Subcutaneous adipose tissue (tissue), 4 donors: ENCODE data around the gene GJD3. TPM values are rescaled to one million over a fixed set of nuclear protein-coding genes. Genes with fewer than 3 reads are reported as not detected.

Source experiments
- total RNA-seq, 4 donors: library from RNA; depleted of rRNA; stranded (reverse); fragments of >200 nt; gene quantifications; one replicate each; pipeline ENCODE4 v1.1.0, GENCODE V29; 2016
- TF ChIP-seq, protein P1 (sequence below): fragments of 450-650 bp; IDR thresholded peaks from one replicate; pipeline ENCODE4 v1.5.1; 2016; ENCODE audit warnings: low read depth, mild to moderate bottlenecking, control low read depth, antibody characterized with exemption, moderate library complexity

The GJD3 gene
- total RNA-seq, 4 donors from 2014 or later, result 0.94 TPM; not detected in 3

DNA sequence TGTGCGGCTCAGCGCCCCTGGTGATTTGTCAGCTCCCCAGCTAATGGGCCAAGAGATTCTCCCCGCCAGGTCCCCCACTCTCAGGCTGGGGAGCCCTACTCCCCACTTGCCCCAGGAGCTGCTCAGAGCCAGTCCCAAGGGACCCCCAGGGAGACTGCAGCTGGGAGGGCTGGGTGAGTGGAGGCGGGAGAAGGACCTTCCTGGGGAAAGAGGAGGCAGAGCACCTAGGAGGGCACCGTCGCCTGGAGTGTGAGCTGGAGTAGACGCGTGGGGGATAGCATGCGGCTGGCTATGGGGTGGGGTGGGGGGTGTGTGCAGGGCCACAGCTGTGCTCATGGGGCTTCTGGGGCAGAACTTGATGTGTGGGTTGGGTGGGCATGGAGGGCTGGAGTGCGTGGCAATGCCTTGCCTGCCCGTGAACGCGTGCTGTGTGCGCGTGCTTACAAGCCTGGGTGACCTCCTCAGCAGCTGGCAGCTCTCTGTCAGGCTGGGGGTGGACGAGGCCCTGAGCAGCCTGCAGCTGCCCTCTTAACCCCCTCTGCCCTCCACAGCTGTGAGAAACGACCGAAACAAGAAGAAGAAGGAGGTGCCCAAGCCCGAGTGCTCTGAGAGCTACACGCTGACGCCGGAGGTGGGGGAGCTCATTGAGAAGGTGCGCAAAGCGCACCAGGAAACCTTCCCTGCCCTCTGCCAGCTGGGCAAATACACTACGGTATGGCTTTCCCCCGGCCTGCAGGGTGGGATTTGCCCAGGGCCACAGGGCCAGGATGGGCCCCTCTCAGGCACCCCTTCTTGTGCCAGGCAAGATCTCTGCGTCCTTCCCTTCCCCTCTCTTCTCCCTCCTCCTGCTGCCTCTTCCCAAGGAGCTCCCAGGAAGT is 12.9 kb downstream of the GJD3 start:
- TF ChIP-seq, protein P1, sequence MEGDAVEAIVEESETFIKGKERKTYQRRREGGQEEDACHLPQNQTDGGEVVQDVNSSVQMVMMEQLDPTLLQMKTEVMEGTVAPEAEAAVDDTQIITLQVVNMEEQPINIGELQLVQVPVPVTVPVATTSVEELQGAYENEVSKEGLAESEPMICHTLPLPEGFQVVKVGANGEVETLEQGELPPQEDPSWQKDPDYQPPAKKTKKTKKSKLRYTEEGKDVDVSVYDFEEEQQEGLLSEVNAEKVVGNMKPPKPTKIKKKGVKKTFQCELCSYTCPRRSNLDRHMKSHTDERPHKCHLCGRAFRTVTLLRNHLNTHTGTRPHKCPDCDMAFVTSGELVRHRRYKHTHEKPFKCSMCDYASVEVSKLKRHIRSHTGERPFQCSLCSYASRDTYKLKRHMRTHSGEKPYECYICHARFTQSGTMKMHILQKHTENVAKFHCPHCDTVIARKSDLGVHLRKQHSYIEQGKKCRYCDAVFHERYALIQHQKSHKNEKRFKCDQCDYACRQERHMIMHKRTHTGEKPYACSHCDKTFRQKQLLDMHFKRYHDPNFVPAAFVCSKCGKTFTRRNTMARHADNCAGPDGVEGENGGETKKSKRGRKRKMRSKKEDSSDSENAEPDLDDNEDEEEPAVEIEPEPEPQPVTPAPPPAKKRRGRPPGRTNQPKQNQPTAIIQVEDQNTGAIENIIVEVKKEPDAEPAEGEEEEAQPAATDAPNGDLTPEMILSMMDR, result no peak

DNA sequence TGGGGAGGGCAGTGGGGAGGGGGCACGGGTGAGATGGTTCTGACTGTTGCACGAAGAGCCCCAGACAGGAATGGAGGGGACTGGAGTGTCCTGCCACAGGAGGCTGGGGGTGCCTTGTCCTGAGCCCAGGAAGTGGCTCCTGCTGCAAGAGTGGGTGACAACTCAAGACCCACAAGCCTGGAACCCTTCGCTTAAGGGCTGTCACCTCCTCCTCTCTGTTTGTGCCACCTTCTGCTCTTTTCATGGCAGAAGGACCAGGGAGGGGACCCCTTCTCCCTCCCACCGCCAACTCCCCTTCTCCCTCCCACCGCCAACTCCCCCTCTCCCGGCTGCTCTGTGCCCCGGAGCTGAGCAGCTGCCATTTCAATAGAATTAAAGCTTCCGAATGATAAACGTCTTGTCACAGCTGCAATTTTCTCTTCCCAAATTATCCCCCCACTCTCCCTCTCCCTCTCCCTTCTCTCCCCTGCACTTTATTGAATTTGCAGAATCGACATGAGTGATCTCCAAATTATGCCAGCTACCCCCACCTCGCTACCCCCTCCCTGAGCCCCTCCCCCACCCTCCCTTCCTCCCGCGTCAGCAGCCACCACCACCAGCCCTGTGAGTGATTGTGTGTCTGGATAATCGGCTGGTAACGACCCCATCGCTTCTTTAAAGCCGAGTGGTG is 13.7 kb downstream of the GJD3 start:
- TF ChIP-seq, protein P1, result no peak

DNA sequence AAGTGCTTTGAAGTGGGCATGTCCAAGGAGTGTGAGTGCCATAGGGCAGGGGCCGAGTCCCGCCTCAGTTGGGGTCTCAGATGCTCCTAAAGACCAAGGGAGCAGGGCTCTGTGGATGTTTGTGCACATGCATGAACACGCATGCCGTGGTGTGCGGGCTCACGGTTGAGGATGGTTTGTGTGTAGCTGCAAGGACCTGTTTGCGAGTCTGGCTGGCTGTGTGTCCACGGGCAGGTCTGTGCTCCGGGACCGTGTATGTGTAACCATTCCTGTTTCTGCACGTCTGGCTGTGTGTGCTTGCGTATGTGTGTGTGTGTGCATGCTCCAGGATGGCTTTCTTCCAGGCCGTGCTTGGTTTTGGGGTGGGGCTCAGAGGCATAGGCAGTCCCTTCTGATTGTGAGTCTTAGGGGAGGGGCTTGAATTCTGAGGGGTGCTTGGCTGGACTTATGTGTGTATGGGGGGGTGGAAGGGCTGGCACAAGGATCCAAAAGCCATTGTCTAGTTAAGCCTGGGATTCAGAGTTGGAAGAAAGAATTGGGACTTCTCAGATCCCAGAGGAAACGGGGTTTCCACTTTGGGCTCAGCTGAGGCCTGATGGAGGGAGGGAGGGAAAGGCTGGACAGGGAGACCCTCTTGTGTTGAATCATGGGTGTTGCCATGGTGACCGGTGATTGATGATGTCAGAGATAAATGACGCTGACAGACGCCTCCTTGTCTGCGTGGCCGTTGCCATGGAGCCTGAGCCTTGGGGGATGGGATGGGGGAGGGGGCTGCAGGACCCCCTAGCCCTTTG is 14.4 kb downstream of the GJD3 start:
- TF ChIP-seq, protein P1, result no peak

DNA sequence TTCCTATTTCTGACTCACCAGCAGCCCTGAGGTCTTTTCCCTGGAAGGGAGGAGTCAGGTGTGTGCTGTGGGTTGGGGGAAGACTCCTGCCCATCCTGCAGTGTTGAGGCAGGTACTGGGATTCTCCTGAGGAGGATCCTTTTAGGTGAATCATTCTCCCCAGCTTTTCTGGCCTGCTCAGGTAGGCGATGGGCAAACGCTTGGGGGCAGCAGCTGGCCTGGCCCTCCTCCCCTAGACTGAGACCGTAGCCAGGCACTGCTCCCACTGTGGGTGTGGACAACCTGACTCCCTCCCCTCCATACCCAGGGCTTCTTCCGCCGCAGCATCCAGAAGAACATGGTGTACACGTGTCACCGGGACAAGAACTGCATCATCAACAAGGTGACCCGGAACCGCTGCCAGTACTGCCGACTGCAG is 15.1 kb downstream of the GJD3 start:
- TF ChIP-seq, protein P1, result no peak

- TF ChIP-seq, protein P1, result no peak
Measured at GRCh38 chr17:40348562-40349476, 15.7 kb downstream of the GJD3 start.

DNA sequence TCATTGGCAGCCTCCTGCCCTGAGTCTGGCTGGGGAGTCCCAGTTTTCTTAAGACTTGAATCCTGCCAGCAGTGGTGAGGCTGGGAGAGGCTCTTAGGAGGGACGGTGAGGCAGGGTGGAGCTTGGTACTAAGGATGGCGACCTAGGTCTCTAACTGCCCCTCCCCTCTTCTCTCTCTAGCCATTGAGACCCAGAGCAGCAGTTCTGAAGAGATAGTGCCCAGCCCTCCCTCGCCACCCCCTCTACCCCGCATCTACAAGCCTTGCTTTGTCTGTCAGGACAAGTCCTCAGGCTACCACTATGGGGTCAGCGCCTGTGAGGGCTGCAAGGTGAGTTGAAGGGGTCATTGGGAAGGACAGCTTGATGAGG is 16.4 kb downstream of the GJD3 start:
- TF ChIP-seq, protein P1, result no peak
